IMR-90 (cell line): ENCODE measurements around the gene ITFG1. TPM values are rescaled to one million over a fixed set of nuclear protein-coding genes. Genes with fewer than 3 reads are reported as not detected.

Experiments used
- ATAC-seq: fragments of 200-7000 bp; cut with Tn5 transposase; 2 replicates; pipeline ENCODE4 v1.9.1; 2020; ENCODE audit warnings: low read depth, mild to moderate bottlenecking, moderate library complexity
- BruUV-seq: library from RNA; stranded (reverse); fragments of 400-500 nt; replicated peaks from 2 replicates; lab custom pipeline; 2021; lab: Mats Ljungman, UMichigan
- CTCF ChIA-PET: fragments of 300-600 bp; formaldehyde crosslinking; extraction: SDS; loops from one replicate; lab custom pipeline; 2021; ENCODE audit warnings: antibody characterized with exemption; lab: Yijun Ruan, JAX
- POLR2A ChIA-PET: fragments of 300-600 bp; sonication (Branson Sonifier 250); formaldehyde crosslinking; loops from one replicate; lab custom pipeline; 2022; ENCODE audit warnings: antibody characterized with exemption; ENCODE audit not compliant: unreplicated experiment; lab: Charles Lee
- DNase-seq: peaks from one replicate; pipeline ENCODE4 v3.0.0; 2013
- H2AFZ ChIP-seq: replicated peaks from 2 replicates; pipeline ENCODE3; 2013; ENCODE audit warnings: low read length, mild to moderate bottlenecking; ENCODE audit not compliant: poor library complexity
- H2AK5ac ChIP-seq: 2 replicates; pipeline ENCODE4 v1.6.1; 2013; ENCODE audit warnings: low read depth, low read length, inconsistent platforms
- H2AK9ac ChIP-seq: replicated peaks from 2 replicates; pipeline ENCODE3; 2013; ENCODE audit warnings: mild to moderate bottlenecking, low read depth, low read length, moderate library complexity; ENCODE audit not compliant: poor library complexity
- H2BK120ac ChIP-seq: 2 replicates; pipeline ENCODE4 v1.6.1; 2013; ENCODE audit warnings: low read depth, low read length, inconsistent platforms
- H2BK15ac ChIP-seq: 3 replicates; pipeline ENCODE4 v1.6.1; 2013; ENCODE audit warnings: low read depth, low read length, inconsistent platforms
- H2BK20ac ChIP-seq: 2 replicates; pipeline ENCODE4 v1.6.1; 2013; ENCODE audit warnings: low read depth, mild to moderate bottlenecking, inconsistent platforms, low read length, moderate library complexity
- H2BK5ac ChIP-seq: 2 replicates; pipeline ENCODE4 v1.6.1; 2013; ENCODE audit warnings: mild to moderate bottlenecking, low read depth, low read length, inconsistent platforms; ENCODE audit not compliant: poor library complexity, severe bottlenecking
- H3K14ac ChIP-seq: replicated peaks from 2 replicates; pipeline ENCODE4 v1.6.1; 2013; ENCODE audit warnings: low read depth, low read length, inconsistent platforms
- H3K18ac ChIP-seq: 2 replicates; pipeline ENCODE4 v1.6.1; 2013; ENCODE audit warnings: low read depth, low read length, control low read depth
- H3K23ac ChIP-seq: 2 replicates; pipeline ENCODE4 v1.6.1; 2013; ENCODE audit warnings: low read depth, low read length, inconsistent platforms
- H3K27ac ChIP-seq: 2 replicates; pipeline ENCODE4 v1.5.1; 2013; ENCODE audit warnings: mild to moderate bottlenecking, control low read depth, low read length; ENCODE audit not compliant: insufficient read depth
- H3K27me3 ChIP-seq: 2 replicates; pipeline ENCODE4 v1.6.1; 2013; ENCODE audit warnings: low read length; ENCODE audit not compliant: control insufficient read depth, insufficient read depth
- H3K36me3 ChIP-seq: 2 replicates; pipeline ENCODE4 v1.6.1; 2013; ENCODE audit warnings: low read length, mixed read lengths; ENCODE audit not compliant: control insufficient read depth, insufficient read depth
- H3K4ac ChIP-seq: 2 replicates; pipeline ENCODE4 v1.6.1; 2013; ENCODE audit warnings: low read depth, low read length, inconsistent platforms
- H3K4me1 ChIP-seq: 2 replicates; pipeline ENCODE4 v1.6.1; 2013; ENCODE audit warnings: low read length, mixed read lengths; ENCODE audit not compliant: control insufficient read depth, insufficient read depth
- H3K4me2 ChIP-seq: 2 replicates; pipeline ENCODE4 v1.6.1; 2013; ENCODE audit warnings: low read depth, mild to moderate bottlenecking, control low read depth, low read length, moderate library complexity
- H3K4me3 ChIP-seq: 2 replicates; pipeline ENCODE4 v1.5.1; 2013; ENCODE audit warnings: low read depth, mild to moderate bottlenecking, control low read depth, low read length, moderate library complexity; ENCODE audit not compliant: insufficient read depth
- H3K56ac ChIP-seq: 2 replicates; pipeline ENCODE4 v1.6.1; 2013; ENCODE audit warnings: low read length, inconsistent platforms; ENCODE audit not compliant: insufficient read depth; ENCODE audit errors: extremely low read depth
- H3K79me1 ChIP-seq, 2 experiments: 2 replicates each; pipeline ENCODE4 v1.6.1; 2013; ENCODE audit warnings: low read length in 2 of 2, inconsistent platforms in 1 of 2, low read depth in 1 of 2
- H3K9ac ChIP-seq: 2 replicates; pipeline ENCODE4 v1.6.1; 2013; ENCODE audit warnings: low read depth, low read length, control low read depth
- H3K9me1 ChIP-seq: 2 replicates; pipeline ENCODE4 v1.6.1; 2013; ENCODE audit warnings: low read length, inconsistent platforms; ENCODE audit not compliant: insufficient read depth
- H3K9me3 ChIP-seq: 2 replicates; pipeline ENCODE4 v1.6.1; 2013; ENCODE audit warnings: low read length; ENCODE audit not compliant: control insufficient read depth, insufficient read depth
- H4K20me1 ChIP-seq: 2 replicates; pipeline ENCODE4 v1.6.1; 2013; ENCODE audit warnings: low read length, inconsistent platforms; ENCODE audit not compliant: insufficient read depth
- H4K5ac ChIP-seq: 2 replicates; pipeline ENCODE4 v1.6.1; 2013; ENCODE audit warnings: mild to moderate bottlenecking, low read depth, low read length, control low read depth
- H4K8ac ChIP-seq, 2 experiments: 2 replicates each; pipeline ENCODE4 v1.6.1; 2013; ENCODE audit warnings: low read depth in 2 of 2, low read length in 2 of 2, control low read depth in 1 of 2, inconsistent platforms in 1 of 2
- H4K91ac ChIP-seq: 2 replicates; pipeline ENCODE4 v1.6.1; 2013; ENCODE audit warnings: low read depth, low read length, inconsistent platforms; ENCODE audit not compliant: insufficient read depth
- CEBPB ChIP-seq: IDR thresholded peaks from 2 replicates; pipeline ENCODE4 v1.6.1; 2012; ENCODE audit warnings: low read depth, low read length, improper control_type of control experiment
- MXI1 ChIP-seq: IDR thresholded peaks from 2 replicates; pipeline ENCODE4 v1.6.1; 2012; ENCODE audit warnings: low read depth, mild to moderate bottlenecking, low read length, moderate library complexity, borderline replicate concordance
- NFE2L2 ChIP-seq: fragments of 150-350 bp; IDR thresholded peaks from 2 replicates; pipeline ENCODE4 v1.6.1; 2016; ENCODE audit warnings: low read depth, mild to moderate bottlenecking, low read length
- RFX5 ChIP-seq: IDR thresholded peaks from 2 replicates; pipeline ENCODE4 v1.8.0; 2012; ENCODE audit warnings: low read depth, mild to moderate bottlenecking, low read length, moderate library complexity
- dilution Hi-C: fragments of 300-500 bp; cut with HindIII; formaldehyde crosslinking; loops from one replicate; pipeline ENCODE4 v1.14.3; 2018; ENCODE audit warnings: low sequenced_read_pairs; ENCODE audit not compliant: unreplicated experiment
- in situ Hi-C: fragments of 300-500 bp; cut with MboI; formaldehyde crosslinking; loops from 3 replicates; pipeline ENCODE4 v1.14.3; 2019; ENCODE audit warnings: low sequenced_read_pairs, inconsistent platforms, mixed read lengths
- intact Hi-C: fragments of 100-400 bp; cut with micrococcal nuclease; formaldehyde crosslinking; loops from 2 replicates; pipeline ENCODE4 v1.10.0; 2022
- polyA plus RNA-seq, 3 experiments: library from polyadenylated mRNA; depleted of rRNA; stranded (reverse); fragments of >200 nt; gene quantifications; 2 replicates each; pipeline ENCODE4 v1.2.3, GENCODE V29; 2012; ENCODE audit warnings: low replicate concordance in 1 of 3
- total RNA-seq: library from RNA; depleted of rRNA; stranded (reverse); fragments of >200 nt; gene quantifications from 2 replicates; pipeline ENCODE4 v1.2.3, GENCODE V29; 2012
- TF ChIP-seq, protein P1 (sequence below): fragments of 150-350 bp; IDR thresholded peaks from 2 replicates; pipeline ENCODE4 v1.6.1; 2016; ENCODE audit warnings: low read depth, mild to moderate bottlenecking, low read length, moderate library complexity, borderline replicate concordance
- TF ChIP-seq, protein P2 (sequence below): fragments of 150-350 bp; IDR thresholded peaks from 2 replicates; pipeline ENCODE4 v1.6.1; 2017; ENCODE audit warnings: mild to moderate bottlenecking, antibody characterized with exemption, low read length, low read depth

ITFG1 gene
- total and polyA plus RNA-seq, 2 of the 4 experiments (the other 2 are of a cell fraction), result 54.3 to 60.4 TPM

DNA sequence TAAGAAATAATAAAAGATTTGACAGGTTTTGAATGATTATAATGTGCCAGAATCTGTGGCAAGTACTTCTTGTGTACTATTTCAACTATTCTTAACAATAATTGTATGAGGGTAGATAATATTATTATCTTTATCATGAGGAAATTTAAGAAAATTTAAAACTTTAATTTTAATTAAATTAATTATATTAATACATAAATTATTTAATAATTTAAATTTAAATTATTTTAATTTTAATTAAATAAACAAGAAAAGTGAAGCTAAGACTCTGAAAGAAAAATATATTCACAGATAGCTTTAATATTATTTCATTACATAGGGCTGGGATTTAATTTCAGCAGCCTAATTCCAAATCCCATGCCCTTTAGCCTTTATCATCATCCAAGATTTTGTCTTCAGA, 285.7 kb downstream of the ITFG1 start:
- Histone ChIP-seq H3K9me3 (no peaks in the 10 kb centered on the region), H2BK120ac (no peak overlapping the region), H4K5ac (no peak overlapping the region), H2AFZ (no peak overlapping the region), H3K4me1 (no peaks in the 10 kb centered on the region), H2AK5ac (no peak overlapping the region), H4K20me1 (no peaks in the 10 kb centered on the region), H3K27me3 (no peaks in the 10 kb centered on the region), H2AK9ac (no peak overlapping the region), H3K4ac (no peak overlapping the region), H3K18ac (no peak overlapping the region), H2BK20ac (no peak overlapping the region), H3K79me1 (no peaks in the 10 kb centered on the region; a peak in 2 of 4 replicates), H3K23ac (no peak overlapping the region), H3K14ac (no peak overlapping the region), H3K36me3 (no peaks in the 10 kb centered on the region), H3K56ac (no peak overlapping the region), H3K27ac (no peak overlapping the region), H3K4me3 (no peak overlapping the region), H3K4me2 (no peak overlapping the region), H2BK5ac (no peak overlapping the region), H4K91ac (no peak overlapping the region), H4K8ac (no peak overlapping the region), H3K9ac (no peak overlapping the region), H3K9me1 (0 out of 2 replicates have a peak, but pooled peaks cover 7% of the 10 kb centered on the region), H2BK15ac (no peak overlapping the region)
- TF ChIP-seq, protein P1, sequence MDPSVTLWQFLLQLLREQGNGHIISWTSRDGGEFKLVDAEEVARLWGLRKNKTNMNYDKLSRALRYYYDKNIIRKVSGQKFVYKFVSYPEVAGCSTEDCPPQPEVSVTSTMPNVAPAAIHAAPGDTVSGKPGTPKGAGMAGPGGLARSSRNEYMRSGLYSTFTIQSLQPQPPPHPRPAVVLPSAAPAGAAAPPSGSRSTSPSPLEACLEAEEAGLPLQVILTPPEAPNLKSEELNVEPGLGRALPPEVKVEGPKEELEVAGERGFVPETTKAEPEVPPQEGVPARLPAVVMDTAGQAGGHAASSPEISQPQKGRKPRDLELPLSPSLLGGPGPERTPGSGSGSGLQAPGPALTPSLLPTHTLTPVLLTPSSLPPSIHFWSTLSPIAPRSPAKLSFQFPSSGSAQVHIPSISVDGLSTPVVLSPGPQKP, result no peak
- TF ChIP-seq MXI1 (no peak), RFX5 (no peak), NFE2L2 (no peak), CEBPB (no peak)
- TF ChIP-seq, protein P2, sequence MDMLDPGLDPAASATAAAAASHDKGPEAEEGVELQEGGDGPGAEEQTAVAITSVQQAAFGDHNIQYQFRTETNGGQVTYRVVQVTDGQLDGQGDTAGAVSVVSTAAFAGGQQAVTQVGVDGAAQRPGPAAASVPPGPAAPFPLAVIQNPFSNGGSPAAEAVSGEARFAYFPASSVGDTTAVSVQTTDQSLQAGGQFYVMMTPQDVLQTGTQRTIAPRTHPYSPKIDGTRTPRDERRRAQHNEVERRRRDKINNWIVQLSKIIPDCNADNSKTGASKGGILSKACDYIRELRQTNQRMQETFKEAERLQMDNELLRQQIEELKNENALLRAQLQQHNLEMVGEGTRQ, result no peak
- in situ Hi-C loops (no loop called here), intact Hi-C loops (no loop called here), dilution Hi-C loops (no loop called here)
- CTCF ChIA-PET, result no interaction called here
- DNase-seq (no peak), ATAC-seq (no peak)
- BruUV-seq, result no TSS peak
- POLR2A ChIA-PET, result no interaction called here
